Measurements from ENCODE around the gene TXNDC12. TPM values are rescaled to one million over a fixed set of nuclear protein-coding genes. Genes with fewer than 3 reads are reported as not detected.

Gene TXNDC12
- total and polyA plus RNA-seq, 9 of the 15 experiments (the other 6 are each of a cell fraction or from before 2014, with no cell fraction given), result 17.0 to 60.8 (median 37.8) TPM

- TF ChIP-seq RUNX1 (IDR thresholded peaks at IDR 0.05; ENCODE audit: low read depth), result no peak
- TF ChIP-seq, protein P1, sequence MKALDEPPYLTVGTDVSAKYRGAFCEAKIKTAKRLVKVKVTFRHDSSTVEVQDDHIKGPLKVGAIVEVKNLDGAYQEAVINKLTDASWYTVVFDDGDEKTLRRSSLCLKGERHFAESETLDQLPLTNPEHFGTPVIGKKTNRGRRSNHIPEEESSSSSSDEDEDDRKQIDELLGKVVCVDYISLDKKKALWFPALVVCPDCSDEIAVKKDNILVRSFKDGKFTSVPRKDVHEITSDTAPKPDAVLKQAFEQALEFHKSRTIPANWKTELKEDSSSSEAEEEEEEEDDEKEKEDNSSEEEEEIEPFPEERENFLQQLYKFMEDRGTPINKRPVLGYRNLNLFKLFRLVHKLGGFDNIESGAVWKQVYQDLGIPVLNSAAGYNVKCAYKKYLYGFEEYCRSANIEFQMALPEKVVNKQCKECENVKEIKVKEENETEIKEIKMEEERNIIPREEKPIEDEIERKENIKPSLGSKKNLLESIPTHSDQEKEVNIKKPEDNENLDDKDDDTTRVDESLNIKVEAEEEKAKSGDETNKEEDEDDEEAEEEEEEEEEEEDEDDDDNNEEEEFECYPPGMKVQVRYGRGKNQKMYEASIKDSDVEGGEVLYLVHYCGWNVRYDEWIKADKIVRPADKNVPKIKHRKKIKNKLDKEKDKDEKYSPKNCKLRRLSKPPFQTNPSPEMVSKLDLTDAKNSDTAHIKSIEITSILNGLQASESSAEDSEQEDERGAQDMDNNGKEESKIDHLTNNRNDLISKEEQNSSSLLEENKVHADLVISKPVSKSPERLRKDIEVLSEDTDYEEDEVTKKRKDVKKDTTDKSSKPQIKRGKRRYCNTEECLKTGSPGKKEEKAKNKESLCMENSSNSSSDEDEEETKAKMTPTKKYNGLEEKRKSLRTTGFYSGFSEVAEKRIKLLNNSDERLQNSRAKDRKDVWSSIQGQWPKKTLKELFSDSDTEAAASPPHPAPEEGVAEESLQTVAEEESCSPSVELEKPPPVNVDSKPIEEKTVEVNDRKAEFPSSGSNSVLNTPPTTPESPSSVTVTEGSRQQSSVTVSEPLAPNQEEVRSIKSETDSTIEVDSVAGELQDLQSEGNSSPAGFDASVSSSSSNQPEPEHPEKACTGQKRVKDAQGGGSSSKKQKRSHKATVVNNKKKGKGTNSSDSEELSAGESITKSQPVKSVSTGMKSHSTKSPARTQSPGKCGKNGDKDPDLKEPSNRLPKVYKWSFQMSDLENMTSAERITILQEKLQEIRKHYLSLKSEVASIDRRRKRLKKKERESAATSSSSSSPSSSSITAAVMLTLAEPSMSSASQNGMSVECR (CRISPR knock-in tag; IDR thresholded peaks at IDR 0.05), result 0 out of 2 replicates have a peak, but pooled peaks have one; percentile 2
- TF ChIP-seq GABPB2 (CRISPR knock-in tag; conservative IDR thresholded peaks at IDR 0.05), result no peak
- TF ChIP-seq, protein P2, sequence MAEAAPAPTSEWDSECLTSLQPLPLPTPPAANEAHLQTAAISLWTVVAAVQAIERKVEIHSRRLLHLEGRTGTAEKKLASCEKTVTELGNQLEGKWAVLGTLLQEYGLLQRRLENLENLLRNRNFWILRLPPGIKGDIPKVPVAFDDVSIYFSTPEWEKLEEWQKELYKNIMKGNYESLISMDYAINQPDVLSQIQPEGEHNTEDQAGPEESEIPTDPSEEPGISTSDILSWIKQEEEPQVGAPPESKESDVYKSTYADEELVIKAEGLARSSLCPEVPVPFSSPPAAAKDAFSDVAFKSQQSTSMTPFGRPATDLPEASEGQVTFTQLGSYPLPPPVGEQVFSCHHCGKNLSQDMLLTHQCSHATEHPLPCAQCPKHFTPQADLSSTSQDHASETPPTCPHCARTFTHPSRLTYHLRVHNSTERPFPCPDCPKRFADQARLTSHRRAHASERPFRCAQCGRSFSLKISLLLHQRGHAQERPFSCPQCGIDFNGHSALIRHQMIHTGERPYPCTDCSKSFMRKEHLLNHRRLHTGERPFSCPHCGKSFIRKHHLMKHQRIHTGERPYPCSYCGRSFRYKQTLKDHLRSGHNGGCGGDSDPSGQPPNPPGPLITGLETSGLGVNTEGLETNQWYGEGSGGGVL (CRISPR knock-in tag; IDR thresholded peaks at IDR 0.05), result no peak
- TF ChIP-seq CREBBP (IDR thresholded peaks at IDR 0.05; ENCODE audit: low read depth, low read length), result no peak
- TF ChIP-seq KAT8 (IDR thresholded peaks at IDR 0.05; ENCODE audit: low read depth), result no peak
- peak; percentile 32; the same call in 1 of the 2 replicates for TF ChIP-seq NR2C1 (IDR thresholded peaks at IDR 0.05)
- no peak for TF ChIP-seq NR2C1 (tag; IDR thresholded peaks at IDR 0.05)
- TF ChIP-seq, protein P3, sequence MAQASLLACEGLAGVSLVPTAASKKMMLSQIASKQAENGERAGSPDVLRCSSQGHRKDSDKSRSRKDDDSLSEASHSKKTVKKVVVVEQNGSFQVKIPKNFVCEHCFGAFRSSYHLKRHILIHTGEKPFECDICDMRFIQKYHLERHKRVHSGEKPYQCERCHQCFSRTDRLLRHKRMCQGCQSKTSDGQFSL (CRISPR knock-in tag; IDR thresholded peaks at IDR 0.05), result no peak
- TF ChIP-seq, protein P3 (tag; IDR thresholded peaks at IDR 0.05), result no peak; a peak in 1 of 4 replicates
- peak; percentile 79 to 84; a peak in 3 of 4 replicates for TF ChIP-seq KDM1A (IDR thresholded peaks at IDR 0.05)
- no peak for TF ChIP-seq ZBTB43 (CRISPR knock-in tag; IDR thresholded peaks at IDR 0.05)
- no peak for TF ChIP-seq HLTF (IDR thresholded peaks at IDR 0.05)
- TF ChIP-seq, protein P4, sequence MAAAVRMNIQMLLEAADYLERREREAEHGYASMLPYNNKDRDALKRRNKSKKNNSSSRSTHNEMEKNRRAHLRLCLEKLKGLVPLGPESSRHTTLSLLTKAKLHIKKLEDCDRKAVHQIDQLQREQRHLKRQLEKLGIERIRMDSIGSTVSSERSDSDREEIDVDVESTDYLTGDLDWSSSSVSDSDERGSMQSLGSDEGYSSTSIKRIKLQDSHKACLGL (CRISPR knock-in tag; IDR thresholded peaks at IDR 0.05; ENCODE audit: borderline replicate concordance, poor library complexity, severe bottlenecking), result no peak
- no peak for TF ChIP-seq FOXM1 (IDR thresholded peaks at IDR 0.05; ENCODE audit: low read depth)
- TF ChIP-seq FOXM1 (CRISPR knock-in tag; IDR thresholded peaks at IDR 0.05; ENCODE audit: low read depth), result no peak
- TF ChIP-seq HDAC3 (IDR thresholded peaks at IDR 0.05; ENCODE audit: borderline replicate concordance, partially characterized antibody), result no peak
Measured at GRCh38 chr1:52054496-52055065, 410 bp downstream of the TXNDC12 start (continued).
